G401.6 (cell line): ENCODE results near the gene BBS9.
"Not testable (repeated sequence)": the region's sequence is repeated elsewhere in the genome, so short reads cannot be mapped to it uniquely, and the experiment has no call there.

Experiments used
- FAIRE-seq: peaks from 2 replicates; lab custom pipeline; 2012; peaks lifted over from hg19 to GRCh38; lab: Jason Lieb, UNC

BBS9 gene

DNA sequence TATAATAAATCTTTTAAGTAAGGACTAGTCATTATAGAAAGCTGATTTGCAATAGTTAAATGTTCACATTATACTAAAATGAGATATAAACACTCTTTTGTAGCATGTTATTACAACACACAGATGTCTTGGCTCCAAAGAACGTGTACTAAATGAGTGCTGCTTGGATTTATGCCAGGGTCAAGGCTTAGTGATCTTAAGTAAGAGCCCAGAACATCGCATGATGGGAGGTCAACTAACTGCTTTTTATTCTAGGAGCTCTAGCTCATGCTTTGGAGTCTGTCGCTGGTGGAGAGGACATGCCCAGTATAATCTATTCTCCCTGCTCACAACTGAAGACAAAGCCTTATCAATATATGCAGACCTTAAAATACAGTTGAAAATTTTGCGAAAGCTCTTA, 315.1 kb downstream of the BBS9 start:
- FAIRE-seq, result no peak

DNA sequence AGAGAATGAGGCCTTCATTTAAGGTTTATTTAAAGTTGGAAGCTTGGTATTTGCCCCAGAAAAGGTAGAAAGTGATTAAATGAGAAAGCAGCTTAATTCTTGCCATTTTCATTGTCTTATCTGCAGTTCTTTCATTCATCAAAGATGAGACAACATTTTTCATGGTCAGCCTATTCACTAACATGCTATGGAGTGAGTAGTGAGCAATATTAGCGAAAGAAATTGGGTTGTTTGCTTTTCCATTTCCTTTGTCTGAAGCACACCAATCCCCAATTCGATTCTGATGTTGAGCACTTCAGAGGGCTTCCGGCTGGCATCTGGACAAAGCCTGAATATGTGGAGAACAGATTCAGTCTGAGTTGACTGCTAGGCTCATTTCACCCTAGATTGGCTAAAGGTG, 317.2 kb downstream of the BBS9 start:
- FAIRE-seq, result no peak

DNA sequence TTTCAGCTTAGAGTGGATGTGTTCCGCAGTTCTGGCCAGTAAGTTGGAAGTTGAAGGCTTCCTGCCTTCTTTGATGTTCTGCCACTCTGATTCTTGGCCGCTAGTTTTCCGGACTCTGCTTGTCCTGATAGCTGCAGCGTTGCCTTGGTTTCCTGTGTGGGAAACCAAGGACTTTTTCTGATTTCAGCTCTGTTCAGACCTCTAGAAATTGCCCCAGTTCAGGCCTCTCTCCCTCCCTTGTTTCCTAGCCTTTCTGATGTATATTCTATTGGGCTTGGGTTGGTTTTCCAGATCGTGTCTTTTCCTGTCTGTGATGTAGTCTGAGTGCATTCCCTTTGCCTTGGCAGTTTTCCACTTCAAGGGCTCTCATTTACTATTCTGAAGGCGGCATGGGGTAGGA, 318.7 kb downstream of the BBS9 start:
- FAIRE-seq, result no peak

GRCh38 chr7:33449847-33450246, 320.5 kb downstream of the BBS9 start:
- no peak for FAIRE-seq

DNA sequence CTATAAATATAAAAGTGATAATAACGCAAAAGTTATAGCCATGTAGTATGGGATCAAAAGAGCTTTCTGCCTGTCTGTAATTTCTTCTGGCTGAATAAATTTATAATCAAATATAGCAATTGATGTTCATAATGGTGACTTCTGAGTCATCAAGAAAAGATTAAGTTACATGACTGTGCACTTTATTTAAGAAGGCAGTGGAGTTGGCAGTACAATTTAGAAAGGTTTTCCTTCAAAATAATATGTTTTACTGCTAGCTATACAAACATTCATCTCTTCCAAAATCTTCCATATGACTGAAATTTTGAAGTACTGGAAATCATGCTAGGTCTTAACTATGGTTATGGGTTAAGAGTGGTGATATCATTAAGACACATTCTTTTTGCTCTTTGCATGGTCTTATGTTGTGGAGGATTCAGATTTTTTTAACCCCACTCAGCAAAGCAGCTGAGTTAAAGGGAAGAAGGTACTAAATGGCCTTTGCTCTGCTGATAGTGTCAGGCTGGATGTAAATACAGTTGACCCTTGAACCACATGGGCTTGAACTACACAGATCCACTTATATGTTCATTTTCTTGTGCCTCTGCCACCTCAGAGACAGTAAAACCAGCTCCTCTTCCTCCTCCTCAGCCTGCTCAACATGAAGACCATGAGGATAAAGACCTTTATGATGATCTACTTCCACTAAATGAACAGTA, 323.6 kb downstream of the BBS9 start:
- no peak for FAIRE-seq

- FAIRE-seq, result no peak
Measured at GRCh38 chr7:33457039-33457438, 327.7 kb downstream of the BBS9 start.

DNA sequence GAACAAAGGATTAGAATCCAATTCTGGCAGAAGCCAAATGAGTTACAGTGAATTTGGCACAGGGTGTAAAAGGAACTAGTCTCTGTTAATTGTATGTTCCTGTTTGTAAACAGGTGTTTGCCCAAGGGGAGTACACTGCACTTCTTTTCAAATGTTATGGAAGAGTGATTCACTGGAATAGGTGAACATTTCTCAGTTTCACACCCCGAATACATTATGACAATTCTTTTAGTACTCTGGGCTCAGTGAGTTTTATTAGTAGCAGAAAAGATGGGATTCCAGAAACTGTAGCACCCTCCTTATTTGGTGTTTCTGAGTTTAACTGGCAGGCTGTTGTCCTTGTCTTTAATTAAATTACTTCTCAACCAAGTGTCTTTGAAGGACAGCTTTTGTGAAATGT, 329.2 kb downstream of the BBS9 start:
- no peak for FAIRE-seq

- FAIRE-seq, result no peak
Measured at GRCh38 chr7:33459340-33459751, 330.0 kb downstream of the BBS9 start.

DNA sequence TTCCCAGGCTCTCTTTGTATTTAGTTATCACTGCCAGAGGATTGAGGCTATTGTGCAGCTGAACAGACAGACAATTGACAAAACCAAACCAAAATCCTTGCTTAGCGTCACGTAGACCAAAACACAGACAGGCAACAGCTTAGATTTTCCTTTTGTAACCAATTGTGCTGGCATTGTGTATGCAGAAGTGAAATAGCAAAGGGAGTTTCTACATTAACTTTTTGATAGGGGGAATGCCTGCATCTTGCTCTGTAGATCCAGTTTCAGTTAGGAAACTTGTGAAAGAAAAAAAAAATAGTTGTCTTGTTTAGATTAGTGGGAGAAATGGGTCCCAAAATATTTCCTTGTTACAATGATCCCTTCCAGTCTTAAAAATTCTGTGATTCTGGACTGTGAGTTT, 333.8 kb downstream of the BBS9 start:
- FAIRE-seq, result no peak

GRCh38 chr7:33466203-33466602, 336.8 kb downstream of the BBS9 start:
- no peak for FAIRE-seq

DNA sequence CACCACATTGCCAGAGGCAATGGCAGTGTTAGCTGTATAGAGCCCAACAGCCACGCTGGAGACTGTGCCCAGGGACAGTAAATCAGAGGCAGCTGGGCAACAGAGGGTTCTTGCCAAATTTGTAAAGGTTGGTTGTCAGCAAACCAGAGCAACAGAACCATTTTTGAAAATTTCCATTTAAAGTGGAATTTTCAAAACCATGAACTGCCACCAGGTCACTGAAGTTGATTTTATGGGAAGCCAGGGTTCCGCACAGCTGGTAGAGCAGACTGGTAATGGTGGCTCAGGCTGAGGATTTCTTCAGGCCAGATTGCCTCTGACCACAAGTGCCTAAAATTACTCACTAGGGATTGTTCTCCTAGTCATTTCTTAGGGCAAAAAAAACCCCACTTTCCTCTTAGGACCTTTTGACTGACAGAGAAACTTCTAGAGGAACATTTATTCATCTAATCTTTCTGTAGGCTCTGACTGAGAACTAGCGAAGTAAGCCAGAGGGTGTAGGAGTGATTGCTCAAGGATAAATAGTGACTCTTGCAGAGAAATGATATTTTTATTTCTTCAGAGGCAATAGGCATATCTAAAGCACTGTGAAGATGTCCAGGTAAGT, 342.4 kb downstream of the BBS9 start:
- FAIRE-seq, result no peak

GRCh38 chr7:33472348-33473025, 343.1 kb downstream of the BBS9 start:
- FAIRE-seq, result no peak

- no peak for FAIRE-seq
Measured at GRCh38 chr7:33477719-33478480, 348.5 kb downstream of the BBS9 start.

GRCh38 chr7:33484476-33484875, 355.1 kb downstream of the BBS9 start:
- not testable (repeated sequence) for FAIRE-seq

DNA sequence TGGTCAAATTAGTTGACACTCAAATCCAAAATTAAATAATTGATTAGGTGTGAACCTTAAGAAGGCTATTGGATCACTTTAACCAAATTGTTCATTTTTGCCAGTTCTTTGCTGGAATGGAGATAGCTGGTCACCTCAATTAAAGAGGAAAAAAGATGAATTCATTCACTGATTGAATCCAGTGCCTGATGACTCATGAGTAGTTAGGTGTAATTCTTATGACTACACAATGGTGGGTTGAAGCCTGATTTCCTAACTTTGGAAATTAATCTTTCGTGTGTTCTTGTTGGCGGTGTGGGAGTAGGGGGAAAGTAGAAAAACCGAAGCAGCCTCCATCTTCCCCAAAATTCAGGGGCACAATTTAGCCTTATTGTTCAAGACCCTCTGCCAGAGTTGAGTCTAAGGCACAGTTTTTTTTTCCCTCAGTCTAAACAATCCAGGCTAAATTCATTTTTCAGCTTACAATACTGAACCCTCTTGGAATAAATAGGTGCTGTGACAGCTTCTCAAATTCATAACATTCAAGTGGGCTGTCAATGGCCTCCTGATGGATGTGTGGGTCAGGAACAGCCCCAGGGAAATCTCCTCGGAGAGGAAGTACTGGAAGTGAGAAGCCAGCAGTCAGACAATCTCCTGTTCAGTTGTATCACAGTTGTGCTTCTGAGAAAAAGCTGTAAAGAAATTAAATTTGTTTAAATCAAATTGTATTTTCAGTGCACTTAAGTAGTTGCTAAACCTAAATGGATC, 356.6 kb downstream of the BBS9 start:
- FAIRE-seq, result no peak

DNA sequence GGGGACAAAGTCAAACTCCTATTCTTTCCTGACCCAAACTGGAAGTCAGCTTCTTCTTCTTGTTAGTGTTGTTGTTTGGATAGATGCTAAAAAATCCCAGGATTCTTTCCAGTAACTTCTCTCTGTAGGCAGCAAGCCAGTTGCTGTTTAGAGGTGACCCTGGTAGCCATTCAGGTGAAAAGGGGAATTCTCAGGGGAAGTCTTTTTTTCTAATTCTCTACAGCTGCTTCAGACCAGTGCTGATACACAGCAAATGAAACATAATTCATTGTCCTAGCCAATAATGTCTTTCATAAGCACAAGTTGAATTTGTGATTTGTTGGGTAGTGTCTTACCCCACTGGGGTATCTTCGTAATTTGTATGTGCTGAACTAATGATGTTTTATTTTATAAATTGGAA, 357.3 kb downstream of the BBS9 start:
- FAIRE-seq, result no peak

GRCh38 chr7:33487998-33488682, 358.8 kb downstream of the BBS9 start:
- FAIRE-seq, result no peak

DNA sequence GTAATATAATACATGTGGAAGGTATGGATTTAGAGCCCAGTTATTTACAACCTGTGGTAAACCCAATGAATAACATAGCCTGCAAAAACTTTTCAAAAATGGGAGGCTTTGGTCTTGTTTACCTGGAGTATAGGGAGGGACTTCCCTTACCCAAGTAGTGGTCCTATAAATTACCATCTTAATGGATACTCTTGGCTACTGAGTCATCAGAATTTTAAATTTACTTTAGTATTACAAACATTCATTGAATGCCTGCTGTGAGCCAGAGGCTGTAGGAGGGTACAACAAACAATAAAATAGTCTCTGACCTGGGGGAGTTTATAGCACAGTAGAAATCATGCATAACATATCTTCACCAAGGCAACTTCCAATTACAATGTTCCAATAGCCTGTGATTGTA, 365.1 kb downstream of the BBS9 start:
- no peak for FAIRE-seq

GRCh38 chr7:33495207-33495606, 365.8 kb downstream of the BBS9 start:
- no peak for FAIRE-seq

- FAIRE-seq, result no peak
Measured at GRCh38 chr7:33497051-33497450, 367.7 kb downstream of the BBS9 start.
